ENCODE results near the gene HPS3.

DNA sequence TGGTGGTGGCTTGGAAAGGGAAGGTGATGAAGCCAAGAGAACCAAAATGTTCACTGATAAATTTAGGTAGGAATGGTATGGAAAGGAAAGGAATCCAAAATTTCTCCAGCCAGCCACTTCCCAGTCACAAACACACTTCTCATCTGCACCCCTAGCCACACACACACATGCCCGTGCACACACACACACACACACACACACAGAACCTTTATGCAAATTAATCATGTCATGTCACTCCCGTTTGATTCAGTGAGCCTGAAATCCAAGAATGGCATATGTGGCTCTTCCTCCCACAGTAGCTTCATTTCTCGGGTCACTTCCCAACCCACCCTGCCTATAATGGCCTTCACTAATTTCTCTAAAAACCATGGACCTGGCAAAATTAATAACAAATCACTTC is 40.0 kb upstream of the HPS3 start:
- TF ChIP-seq CTCF (IDR thresholded peaks at IDR 0.05; ENCODE audit: poor library complexity, severe bottlenecking) (no peak), TAF1 (IDR thresholded peaks at IDR 0.05; ENCODE audit: low read depth) (no peak), EP300 (conservative IDR thresholded peaks at IDR 0.05; ENCODE audit: poor library complexity, severe bottlenecking) (no peak), SMC3 (conservative IDR thresholded peaks at IDR 0.05; ENCODE audit: poor library complexity) (no peak)
- TF ChIP-seq, protein P1, sequence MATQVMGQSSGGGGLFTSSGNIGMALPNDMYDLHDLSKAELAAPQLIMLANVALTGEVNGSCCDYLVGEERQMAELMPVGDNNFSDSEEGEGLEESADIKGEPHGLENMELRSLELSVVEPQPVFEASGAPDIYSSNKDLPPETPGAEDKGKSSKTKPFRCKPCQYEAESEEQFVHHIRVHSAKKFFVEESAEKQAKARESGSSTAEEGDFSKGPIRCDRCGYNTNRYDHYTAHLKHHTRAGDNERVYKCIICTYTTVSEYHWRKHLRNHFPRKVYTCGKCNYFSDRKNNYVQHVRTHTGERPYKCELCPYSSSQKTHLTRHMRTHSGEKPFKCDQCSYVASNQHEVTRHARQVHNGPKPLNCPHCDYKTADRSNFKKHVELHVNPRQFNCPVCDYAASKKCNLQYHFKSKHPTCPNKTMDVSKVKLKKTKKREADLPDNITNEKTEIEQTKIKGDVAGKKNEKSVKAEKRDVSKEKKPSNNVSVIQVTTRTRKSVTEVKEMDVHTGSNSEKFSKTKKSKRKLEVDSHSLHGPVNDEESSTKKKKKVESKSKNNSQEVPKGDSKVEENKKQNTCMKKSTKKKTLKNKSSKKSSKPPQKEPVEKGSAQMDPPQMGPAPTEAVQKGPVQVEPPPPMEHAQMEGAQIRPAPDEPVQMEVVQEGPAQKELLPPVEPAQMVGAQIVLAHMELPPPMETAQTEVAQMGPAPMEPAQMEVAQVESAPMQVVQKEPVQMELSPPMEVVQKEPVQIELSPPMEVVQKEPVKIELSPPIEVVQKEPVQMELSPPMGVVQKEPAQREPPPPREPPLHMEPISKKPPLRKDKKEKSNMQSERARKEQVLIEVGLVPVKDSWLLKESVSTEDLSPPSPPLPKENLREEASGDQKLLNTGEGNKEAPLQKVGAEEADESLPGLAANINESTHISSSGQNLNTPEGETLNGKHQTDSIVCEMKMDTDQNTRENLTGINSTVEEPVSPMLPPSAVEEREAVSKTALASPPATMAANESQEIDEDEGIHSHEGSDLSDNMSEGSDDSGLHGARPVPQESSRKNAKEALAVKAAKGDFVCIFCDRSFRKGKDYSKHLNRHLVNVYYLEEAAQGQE (IDR thresholded peaks at IDR 0.05; ENCODE audit: borderline replicate concordance), result no peak
